ENCODE data around the gene DAB2IP. TPM values are rescaled to one million over a fixed set of nuclear protein-coding genes. Genes with fewer than 3 reads are reported as not detected.

Gene DAB2IP
- polyA plus RNA-seq, 1 donor from 2014 or later, result 17.3 TPM

DNA sequence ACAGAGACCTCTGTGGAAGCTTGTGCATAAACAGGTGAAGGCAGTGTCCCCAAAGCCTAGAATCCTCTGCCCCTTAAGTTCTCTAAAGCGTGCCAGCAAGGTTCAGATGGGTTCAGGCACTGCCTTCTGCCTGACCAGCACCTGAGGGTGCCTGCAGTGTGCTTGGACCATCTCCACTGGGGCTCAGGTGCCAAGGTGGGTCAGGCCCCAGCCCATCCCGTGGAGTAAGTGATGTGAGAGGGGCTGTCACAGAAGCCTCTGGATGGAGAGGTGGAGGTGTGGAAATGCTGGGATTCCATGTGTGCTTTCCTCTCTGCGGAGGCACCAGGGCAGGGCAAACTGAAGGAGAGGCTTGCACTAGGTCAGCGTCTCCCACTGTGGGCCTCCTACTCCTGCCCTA is 118.5 kb downstream of the DAB2IP start:
- Histone ChIP-seq H3F3A (ENCODE audit: insufficient read depth, low read length, poor library complexity, severe bottlenecking) (no peaks in the 10 kb centered on the region), H3K9ac (ENCODE audit: low read length) (no peak overlapping the region), H3K4me2 (ENCODE audit: low read length) (no peak overlapping the region), H2AFZ (ENCODE audit: low read depth, low read length) (no peak overlapping the region), H3K79me2 (replicated peaks; ENCODE audit: insufficient read depth, low read length) (no peaks in the 10 kb centered on the region), H3K36me3 (ENCODE audit: insufficient read depth, low read length) (peaks cover 6% of the 10 kb centered on the region), H3K27ac (ENCODE audit: low read length) (no peak overlapping the region), H3K9me3 (ENCODE audit: low read length) (no peaks in the 10 kb centered on the region), H3K4me3 (ENCODE audit: low read length) (no peak overlapping the region), H3K9me2 (ENCODE audit: insufficient read depth, low read length) (no peaks in the 10 kb centered on the region), H4K20me1 (ENCODE audit: insufficient read depth) (no peaks in the 10 kb centered on the region), H3K27me3 (ENCODE audit: insufficient read depth, low read depth, low read length) (no peaks in the 10 kb centered on the region)
- TF ChIP-seq POLR2AphosphoS5 (IDR thresholded peaks at IDR 0.05) (no peak), MXI1 (conservative IDR thresholded peaks at IDR 0.05; ENCODE audit: poor library complexity, severe bottlenecking) (no peak), RAD21 (conservative IDR thresholded peaks at IDR 0.05) (no peak), EZH2 (IDR thresholded peaks at IDR 0.05; ENCODE audit: borderline replicate concordance, insufficient read depth, low read length, poor library complexity, severe bottlenecking) (no peak), SMC3 (conservative IDR thresholded peaks at IDR 0.05; ENCODE audit: poor library complexity) (no peak), TAF1 (IDR thresholded peaks at IDR 0.05; ENCODE audit: low read depth) (no peak), EP300 (conservative IDR thresholded peaks at IDR 0.05; ENCODE audit: poor library complexity, severe bottlenecking) (no peak)
- TF ChIP-seq, protein P1, sequence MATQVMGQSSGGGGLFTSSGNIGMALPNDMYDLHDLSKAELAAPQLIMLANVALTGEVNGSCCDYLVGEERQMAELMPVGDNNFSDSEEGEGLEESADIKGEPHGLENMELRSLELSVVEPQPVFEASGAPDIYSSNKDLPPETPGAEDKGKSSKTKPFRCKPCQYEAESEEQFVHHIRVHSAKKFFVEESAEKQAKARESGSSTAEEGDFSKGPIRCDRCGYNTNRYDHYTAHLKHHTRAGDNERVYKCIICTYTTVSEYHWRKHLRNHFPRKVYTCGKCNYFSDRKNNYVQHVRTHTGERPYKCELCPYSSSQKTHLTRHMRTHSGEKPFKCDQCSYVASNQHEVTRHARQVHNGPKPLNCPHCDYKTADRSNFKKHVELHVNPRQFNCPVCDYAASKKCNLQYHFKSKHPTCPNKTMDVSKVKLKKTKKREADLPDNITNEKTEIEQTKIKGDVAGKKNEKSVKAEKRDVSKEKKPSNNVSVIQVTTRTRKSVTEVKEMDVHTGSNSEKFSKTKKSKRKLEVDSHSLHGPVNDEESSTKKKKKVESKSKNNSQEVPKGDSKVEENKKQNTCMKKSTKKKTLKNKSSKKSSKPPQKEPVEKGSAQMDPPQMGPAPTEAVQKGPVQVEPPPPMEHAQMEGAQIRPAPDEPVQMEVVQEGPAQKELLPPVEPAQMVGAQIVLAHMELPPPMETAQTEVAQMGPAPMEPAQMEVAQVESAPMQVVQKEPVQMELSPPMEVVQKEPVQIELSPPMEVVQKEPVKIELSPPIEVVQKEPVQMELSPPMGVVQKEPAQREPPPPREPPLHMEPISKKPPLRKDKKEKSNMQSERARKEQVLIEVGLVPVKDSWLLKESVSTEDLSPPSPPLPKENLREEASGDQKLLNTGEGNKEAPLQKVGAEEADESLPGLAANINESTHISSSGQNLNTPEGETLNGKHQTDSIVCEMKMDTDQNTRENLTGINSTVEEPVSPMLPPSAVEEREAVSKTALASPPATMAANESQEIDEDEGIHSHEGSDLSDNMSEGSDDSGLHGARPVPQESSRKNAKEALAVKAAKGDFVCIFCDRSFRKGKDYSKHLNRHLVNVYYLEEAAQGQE (IDR thresholded peaks at IDR 0.05; ENCODE audit: borderline replicate concordance), result no peak
- TF ChIP-seq, protein P2, sequence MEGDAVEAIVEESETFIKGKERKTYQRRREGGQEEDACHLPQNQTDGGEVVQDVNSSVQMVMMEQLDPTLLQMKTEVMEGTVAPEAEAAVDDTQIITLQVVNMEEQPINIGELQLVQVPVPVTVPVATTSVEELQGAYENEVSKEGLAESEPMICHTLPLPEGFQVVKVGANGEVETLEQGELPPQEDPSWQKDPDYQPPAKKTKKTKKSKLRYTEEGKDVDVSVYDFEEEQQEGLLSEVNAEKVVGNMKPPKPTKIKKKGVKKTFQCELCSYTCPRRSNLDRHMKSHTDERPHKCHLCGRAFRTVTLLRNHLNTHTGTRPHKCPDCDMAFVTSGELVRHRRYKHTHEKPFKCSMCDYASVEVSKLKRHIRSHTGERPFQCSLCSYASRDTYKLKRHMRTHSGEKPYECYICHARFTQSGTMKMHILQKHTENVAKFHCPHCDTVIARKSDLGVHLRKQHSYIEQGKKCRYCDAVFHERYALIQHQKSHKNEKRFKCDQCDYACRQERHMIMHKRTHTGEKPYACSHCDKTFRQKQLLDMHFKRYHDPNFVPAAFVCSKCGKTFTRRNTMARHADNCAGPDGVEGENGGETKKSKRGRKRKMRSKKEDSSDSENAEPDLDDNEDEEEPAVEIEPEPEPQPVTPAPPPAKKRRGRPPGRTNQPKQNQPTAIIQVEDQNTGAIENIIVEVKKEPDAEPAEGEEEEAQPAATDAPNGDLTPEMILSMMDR (IDR thresholded peaks at IDR 0.05; ENCODE audit: poor library complexity, severe bottlenecking), result no peak

DNA sequence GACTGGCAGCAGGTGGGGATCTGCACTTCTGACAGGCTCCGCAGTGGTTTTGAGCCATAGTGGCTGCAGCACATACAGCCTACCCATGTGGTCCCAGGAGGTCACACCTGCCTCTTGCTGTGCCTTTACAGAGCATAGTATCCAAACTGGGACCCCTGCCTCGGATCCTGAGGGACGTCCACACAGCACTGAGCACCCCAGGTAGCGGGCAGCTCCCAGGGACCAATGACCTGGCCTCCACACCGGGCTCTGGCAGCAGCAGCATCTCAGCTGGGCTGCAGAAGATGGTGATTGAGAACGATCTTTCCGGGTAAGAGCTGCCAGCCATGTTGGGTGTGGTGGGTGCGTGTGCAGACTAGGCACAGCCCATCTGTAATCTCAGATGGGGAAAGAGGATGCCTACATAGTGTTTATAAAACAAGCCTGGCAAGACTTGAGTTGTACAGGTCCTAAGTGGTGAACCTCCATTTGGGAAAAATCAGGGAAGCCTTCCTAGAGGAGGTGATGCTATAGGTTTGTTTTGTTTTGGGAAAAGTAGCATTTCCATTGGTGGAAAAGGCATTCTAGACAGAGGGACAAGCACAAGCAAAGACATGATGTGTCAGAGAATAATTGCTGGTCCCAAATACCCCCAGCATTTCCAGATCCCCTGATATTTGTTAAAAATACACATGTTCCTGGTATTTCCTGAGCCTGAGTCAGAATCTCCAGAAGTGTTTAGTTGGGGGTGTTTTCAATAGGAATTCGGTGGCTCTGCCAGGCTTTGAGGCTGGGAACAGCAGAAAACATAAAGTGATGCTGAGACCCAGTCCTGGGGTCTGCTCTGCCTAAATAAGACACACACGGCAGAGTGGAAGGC is 119.2 kb downstream of the DAB2IP start:
- Histone ChIP-seq H3K9me2 (ENCODE audit: insufficient read depth, low read length) (no peaks in the 10 kb centered on the region), H3K4me2 (ENCODE audit: low read length) (no peak overlapping the region), H3K27me3 (ENCODE audit: insufficient read depth, low read depth, low read length) (no peaks in the 10 kb centered on the region), H3K4me3 (ENCODE audit: low read length) (no peak overlapping the region), H2AFZ (ENCODE audit: low read depth, low read length) (no peak overlapping the region), H3K36me3 (ENCODE audit: insufficient read depth, low read length) (peaks cover 6% of the 10 kb centered on the region), H3F3A (ENCODE audit: insufficient read depth, low read length, poor library complexity, severe bottlenecking) (no peaks in the 10 kb centered on the region), H4K20me1 (ENCODE audit: insufficient read depth) (no peaks in the 10 kb centered on the region), H3K27ac (ENCODE audit: low read length) (no peak overlapping the region), H3K79me2 (replicated peaks; ENCODE audit: insufficient read depth, low read length) (no peaks in the 10 kb centered on the region), H3K9me3 (ENCODE audit: low read length) (no peaks in the 10 kb centered on the region), H3K9ac (ENCODE audit: low read length) (no peak overlapping the region)
- TF ChIP-seq EZH2 (IDR thresholded peaks at IDR 0.05; ENCODE audit: borderline replicate concordance, insufficient read depth, low read length, poor library complexity, severe bottlenecking), result no peak
- TF ChIP-seq MXI1 (conservative IDR thresholded peaks at IDR 0.05; ENCODE audit: poor library complexity, severe bottlenecking), result no peak
- TF ChIP-seq EP300 (conservative IDR thresholded peaks at IDR 0.05; ENCODE audit: poor library complexity, severe bottlenecking), result no peak
- TF ChIP-seq, protein P1 (IDR thresholded peaks at IDR 0.05; ENCODE audit: borderline replicate concordance), result no peak
- no peak for TF ChIP-seq POLR2AphosphoS5 (IDR thresholded peaks at IDR 0.05)
- TF ChIP-seq RAD21 (conservative IDR thresholded peaks at IDR 0.05), result no peak
- TF ChIP-seq, protein P2 (IDR thresholded peaks at IDR 0.05; ENCODE audit: poor library complexity, severe bottlenecking), result no peak
- no peak for TF ChIP-seq SMC3 (conservative IDR thresholded peaks at IDR 0.05; ENCODE audit: poor library complexity)
- no peak for TF ChIP-seq TAF1 (IDR thresholded peaks at IDR 0.05; ENCODE audit: low read depth)

Data from neural cell (in vitro differentiated cells).